Neural progenitor cell (in vitro differentiated cells): Measurements from ENCODE around the gene PLAC8.

Source experiments
- CTCF ChIP-seq: fragments of 200-600 bp; sonication (generic); IDR thresholded peaks from 2 replicates; pipeline ENCODE4 v1.5.1; 2017; ENCODE audit warnings: antibody characterized with exemption, mild to moderate bottlenecking
- EZH2phosphoT487 ChIP-seq: fragments of 200-600 bp; sonication (generic); IDR thresholded peaks from 2 replicates; pipeline ENCODE4 v1.6.1; 2017; ENCODE audit warnings: antibody characterized with exemption

GRCh38 chr4:83114576-83114975, at the start of gene PLAC8:
- TF ChIP-seq CTCF (no peak), EZH2phosphoT487 (no peak)
